ENCODE results near the gene UBE2QL1.

- no peak for TF ChIP-seq CTCF (IDR thresholded peaks at IDR 0.05)
- no peak for TF ChIP-seq POLR2A (IDR thresholded peaks at IDR 0.05)
- TF ChIP-seq POLR2AphosphoS5 (IDR thresholded peaks at IDR 0.05): no peak
Observed at GRCh38 chr5:6494939-6495338, 46.3 kb downstream of the UBE2QL1 start.
